Trophoblast cell (in vitro differentiated cells and primary cell): ENCODE results near the gene FADD.

ENCODE experiments used
- DNase-seq, 2 donors: peaks; one replicate each; pipeline ENCODE4 v3.0.0-alpha.2; 2016
- H2AFZ ChIP-seq: 2 replicates; pipeline ENCODE4 v1.6.1; 2013; ENCODE audit warnings: low read length, moderate library complexity, mild to moderate bottlenecking; ENCODE audit not compliant: insufficient read depth, poor library complexity
- H2AK5ac ChIP-seq: 2 replicates; pipeline ENCODE4 v1.6.1; 2013; ENCODE audit warnings: mild to moderate bottlenecking, low read length
- H2BK120ac ChIP-seq: 2 replicates; pipeline ENCODE4 v1.6.1; 2013; ENCODE audit warnings: low read length, mild to moderate bottlenecking, moderate library complexity; ENCODE audit not compliant: insufficient read depth, poor library complexity
- H2BK12ac ChIP-seq: 2 replicates; pipeline ENCODE4 v1.6.1; 2013; ENCODE audit warnings: mild to moderate bottlenecking, low read length, moderate library complexity
- H2BK5ac ChIP-seq: 2 replicates; pipeline ENCODE4 v1.6.1; 2013; ENCODE audit warnings: low read length, low read depth, moderate library complexity, mild to moderate bottlenecking; ENCODE audit not compliant: poor library complexity
- H3K14ac ChIP-seq: 2 replicates; pipeline ENCODE4 v1.6.1; 2013; ENCODE audit warnings: mild to moderate bottlenecking, low read length
- H3K18ac ChIP-seq: 2 replicates; pipeline ENCODE4 v1.6.1; 2013; ENCODE audit warnings: mild to moderate bottlenecking, low read length
- H3K23ac ChIP-seq: 2 replicates; pipeline ENCODE4 v1.6.1; 2013; ENCODE audit warnings: low read length
- H3K27ac ChIP-seq: 2 replicates; pipeline ENCODE4 v1.5.1; 2013; ENCODE audit warnings: low read depth, mild to moderate bottlenecking, inconsistent platforms, low read length, moderate library complexity
- H3K27me3 ChIP-seq: 2 replicates; pipeline ENCODE4 v1.6.1; 2013; ENCODE audit warnings: inconsistent platforms, mild to moderate bottlenecking, low read length, moderate library complexity; ENCODE audit not compliant: insufficient read depth
- H3K36me3 ChIP-seq, 2 experiments: 1 replicate in 1 of 2; 2 replicates in 1 of 2; pipeline ENCODE4 v1.6.1; 2013; ENCODE audit warnings: low read length in 2 of 2, mild to moderate bottlenecking in 2 of 2, moderate library complexity in 1 of 2; ENCODE audit not compliant: insufficient read depth in 2 of 2, control insufficient read depth in 1 of 2
- H3K4ac ChIP-seq: 2 replicates; pipeline ENCODE4 v1.6.1; 2013; ENCODE audit warnings: low read depth, mild to moderate bottlenecking, low read length, moderate library complexity
- H3K4me1 ChIP-seq, 2 experiments: 1 replicate in 1 of 2; 2 replicates in 1 of 2; pipeline ENCODE4 v1.6.1; 2013; ENCODE audit warnings: low read length in 2 of 2, mild to moderate bottlenecking in 2 of 2, moderate library complexity in 1 of 2; ENCODE audit not compliant: insufficient read depth in 2 of 2, control insufficient read depth in 1 of 2
- H3K4me2 ChIP-seq: 2 replicates; pipeline ENCODE4 v1.6.1; 2013; ENCODE audit warnings: inconsistent platforms, mild to moderate bottlenecking, low read length, moderate library complexity
- H3K4me3 ChIP-seq: 2 replicates; pipeline ENCODE4 v1.5.1; 2013; ENCODE audit warnings: mild to moderate bottlenecking, low read depth, low read length, inconsistent platforms
- H3K79me1 ChIP-seq: one replicate; pipeline ENCODE4 v1.6.1; 2013; ENCODE audit warnings: low read length
- H3K79me2 ChIP-seq: 2 replicates; pipeline ENCODE4 v1.6.1; 2013; ENCODE audit warnings: low read length, mild to moderate bottlenecking; ENCODE audit not compliant: control insufficient read depth, insufficient read depth, poor library complexity
- H3K9ac ChIP-seq: 2 replicates; pipeline ENCODE4 v1.6.1; 2013; ENCODE audit warnings: mild to moderate bottlenecking, low read length
- H3K9me3 ChIP-seq: 2 replicates; pipeline ENCODE4 v1.6.1; 2013; ENCODE audit warnings: low read depth, mild to moderate bottlenecking, control low read depth, inconsistent platforms, low read length; ENCODE audit not compliant: insufficient read depth
- H4K12ac ChIP-seq: 2 replicates; pipeline ENCODE4 v1.6.1; 2013; ENCODE audit warnings: low read depth, mild to moderate bottlenecking, low read length, moderate library complexity
- H4K8ac ChIP-seq: 2 replicates; pipeline ENCODE4 v1.6.1; 2013; ENCODE audit warnings: low read depth, mild to moderate bottlenecking, low read length, moderate library complexity
- H4K91ac ChIP-seq: one replicate; pipeline ENCODE4 v1.6.1; 2013; ENCODE audit warnings: low read depth, mild to moderate bottlenecking, low read length, moderate library complexity
- WGBS: extraction: QIAGEN DNeasy Blood & Tissue Kit; methylation state at CpG from one replicate; pipeline ENCODE4 v1.1.7; 2013; ENCODE audit warnings: missing lambda C conversion rate; ENCODE audit not compliant: insufficient read length, insufficient coverage; ENCODE audit errors: extremely low coverage; 5-methylcytosine and 5-hydroxymethylcytosine counted together

The FADD gene

DNA sequence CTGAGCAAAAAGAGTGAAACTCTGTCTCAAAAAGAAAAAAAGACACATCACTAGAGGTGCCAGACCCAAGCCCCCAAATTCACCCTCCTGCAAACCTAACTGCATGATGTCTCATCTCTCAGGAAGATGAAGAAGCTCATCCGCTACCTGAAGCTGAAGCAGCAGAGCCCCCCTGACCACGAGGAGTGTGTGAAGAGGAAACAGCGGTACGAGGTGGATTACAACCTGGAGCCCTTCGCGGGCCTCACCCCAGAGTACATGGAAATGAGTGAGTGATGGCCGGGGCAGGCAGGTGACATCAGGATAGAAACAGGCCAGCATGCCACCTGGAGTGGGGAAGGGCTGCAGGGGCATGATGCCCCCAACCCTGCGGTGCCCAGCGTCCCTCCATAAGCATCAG is 36.0 kb upstream of the FADD start:
- H2BK5ac ChIP-seq: no peak overlapping the region
- H3K4me2 ChIP-seq: no peak overlapping the region
- DNase-seq: no peak
- no peak overlapping the region for H4K8ac ChIP-seq
- H3K4me1 ChIP-seq: no peaks in the 10 kb centered on the region
- no peak overlapping the region for H2AFZ ChIP-seq
- H3K27ac ChIP-seq: no peak overlapping the region
- no CpG with 5 or more reads among the region's 9 CpGs for WGBS
- peaks cover 4% of the 10 kb centered on the region for H3K9me3 ChIP-seq
- H3K9ac ChIP-seq: no peak overlapping the region
- no peak overlapping the region for H3K23ac ChIP-seq
- no peak overlapping the region for H2BK12ac ChIP-seq
- no peaks in the 10 kb centered on the region for H3K36me3 ChIP-seq
- H3K14ac ChIP-seq: no peak overlapping the region
- no peaks in the 10 kb centered on the region for H3K79me2 ChIP-seq
- no peaks in the 10 kb centered on the region for H3K27me3 ChIP-seq
- H3K4me3 ChIP-seq: no peak overlapping the region
- no peak overlapping the region for H2BK120ac ChIP-seq
- no peaks in the 10 kb centered on the region for H3K79me1 ChIP-seq
- H3K18ac ChIP-seq: no peak overlapping the region
- H4K12ac ChIP-seq: no peak overlapping the region
- no peak overlapping the region for H2AK5ac ChIP-seq
- H4K91ac ChIP-seq: no peak overlapping the region
- no peak overlapping the region for H3K4ac ChIP-seq

DNA sequence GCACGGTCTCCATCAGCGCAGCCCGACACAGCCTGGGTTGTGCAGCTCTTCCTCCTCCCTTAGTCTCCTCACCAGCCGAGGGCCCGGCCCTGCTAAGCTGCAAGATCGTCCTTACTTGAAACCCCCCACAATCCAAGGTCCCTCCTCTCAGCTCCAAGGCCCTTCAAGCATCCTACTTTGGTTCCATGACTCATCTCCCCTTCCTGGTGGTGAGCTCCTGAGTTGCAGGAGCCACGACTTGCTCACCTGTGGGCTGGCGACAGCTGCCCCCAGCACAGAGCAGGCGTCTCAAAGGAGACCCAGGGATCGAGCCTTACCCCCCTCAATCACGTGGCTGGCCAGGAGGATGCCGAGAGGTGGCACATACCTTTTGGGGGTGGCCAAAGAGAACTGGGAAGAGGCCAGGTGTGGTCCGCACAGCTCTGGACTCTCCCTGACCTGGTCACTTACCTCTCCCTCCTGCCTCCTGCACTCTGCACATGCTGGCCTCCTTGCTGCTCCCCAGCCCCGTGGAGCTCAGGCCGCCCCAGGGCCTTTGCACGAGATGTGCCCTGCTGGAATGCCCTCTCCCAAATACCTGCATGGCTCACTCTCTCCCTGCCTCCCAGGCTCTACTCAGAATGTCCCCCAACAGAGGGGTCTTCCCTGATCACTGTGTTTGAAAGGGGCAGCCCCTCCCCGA is 35.2 kb upstream of the FADD start:
- no peak overlapping the region for H3K9ac ChIP-seq
- H3K18ac ChIP-seq: no peak overlapping the region
- no peaks in the 10 kb centered on the region for H3K79me1 ChIP-seq
- no peak overlapping the region for H2AFZ ChIP-seq
- H3K36me3 ChIP-seq: no peaks in the 10 kb centered on the region
- peaks cover 4% of the 10 kb centered on the region for H3K9me3 ChIP-seq
- H3K4ac ChIP-seq: no peak overlapping the region
- H3K4me1 ChIP-seq: no peaks in the 10 kb centered on the region
- H3K27me3 ChIP-seq: no peaks in the 10 kb centered on the region
- no peak overlapping the region for H2BK120ac ChIP-seq
- WGBS: no CpG with 5 or more reads among the region's 17 CpGs
- H3K27ac ChIP-seq: no peak overlapping the region
- H2BK5ac ChIP-seq: no peak overlapping the region
- H3K23ac ChIP-seq: no peak overlapping the region
- no peak for DNase-seq
- no peak overlapping the region for H4K12ac ChIP-seq
- H3K4me3 ChIP-seq: no peak overlapping the region
- no peak overlapping the region for H3K4me2 ChIP-seq
- no peak overlapping the region for H3K14ac ChIP-seq
- H2AK5ac ChIP-seq: no peak overlapping the region
- no peak overlapping the region for H2BK12ac ChIP-seq
- no peak overlapping the region for H4K91ac ChIP-seq
- H3K79me2 ChIP-seq: no peaks in the 10 kb centered on the region
- H4K8ac ChIP-seq: no peak overlapping the region

- Histone ChIP-seq H2BK5ac (no peak overlapping the region), H2AK5ac (no peak overlapping the region), H3K4me1 (peaks cover 1 to 2% of the 10 kb centered on the region in 2 experiments), H3K18ac (no peak overlapping the region), H3K9me3 (peaks cover 4% of the 10 kb centered on the region), H3K9ac (no peak overlapping the region), H3K23ac (no peak overlapping the region), H3K36me3 (no peaks in the 10 kb centered on the region), H3K27me3 (no peaks in the 10 kb centered on the region), H3K4me2 (no peak overlapping the region), H3K4me3 (no peak overlapping the region), H3K79me2 (no peaks in the 10 kb centered on the region), H4K12ac (no peak overlapping the region), H4K91ac (no peak overlapping the region), H3K4ac (no peak overlapping the region), H4K8ac (no peak overlapping the region), H2AFZ (no peak overlapping the region), H2BK120ac (no peak overlapping the region), H3K27ac (no peak overlapping the region), H2BK12ac (no peak overlapping the region), H3K79me1 (no peaks in the 10 kb centered on the region), H3K14ac (no peak overlapping the region)
- WGBS: no CpG with 5 or more reads among the region's 6 CpGs
- DNase-seq: no peak
These were observed 34.7 kb upstream of the FADD start for GRCh38 chr11:70168405-70168754.

- H3K9ac ChIP-seq: no peak overlapping the region
- H3K14ac ChIP-seq: no peak overlapping the region
- H3K79me1 ChIP-seq: no peaks in the 10 kb centered on the region
- H3K27ac ChIP-seq: no peak overlapping the region
- no peak overlapping the region for H3K4me3 ChIP-seq
- H2AK5ac ChIP-seq: no peak overlapping the region
- no peak overlapping the region for H2AFZ ChIP-seq
- H2BK5ac ChIP-seq: no peak overlapping the region
- no peaks in the 10 kb centered on the region for H3K79me2 ChIP-seq
- peaks cover 4% of the 10 kb centered on the region for H3K9me3 ChIP-seq
- H2BK12ac ChIP-seq: no peak overlapping the region
- H2BK120ac ChIP-seq: no peak overlapping the region
- H3K4me1 ChIP-seq: peaks cover 2 to 4% of the 10 kb centered on the region in 2 experiments
- H3K36me3 ChIP-seq: no peaks in the 10 kb centered on the region
- no peak overlapping the region for H3K4me2 ChIP-seq
- H3K4ac ChIP-seq: no peak overlapping the region
- DNase-seq: no peak
- no peaks in the 10 kb centered on the region for H3K27me3 ChIP-seq
- no peak overlapping the region for H3K23ac ChIP-seq
- H4K8ac ChIP-seq: no peak overlapping the region
- H4K12ac ChIP-seq: no peak overlapping the region
- WGBS: no CpG with 5 or more reads among the region's 11 CpGs
- H3K18ac ChIP-seq: no peak overlapping the region
- H4K91ac ChIP-seq: no peak overlapping the region
These were observed 34.0 kb upstream of the FADD start for GRCh38 chr11:70169127-70169526.
